ENCODE data around the gene ABCA13.

ABCA13 gene

DNA sequence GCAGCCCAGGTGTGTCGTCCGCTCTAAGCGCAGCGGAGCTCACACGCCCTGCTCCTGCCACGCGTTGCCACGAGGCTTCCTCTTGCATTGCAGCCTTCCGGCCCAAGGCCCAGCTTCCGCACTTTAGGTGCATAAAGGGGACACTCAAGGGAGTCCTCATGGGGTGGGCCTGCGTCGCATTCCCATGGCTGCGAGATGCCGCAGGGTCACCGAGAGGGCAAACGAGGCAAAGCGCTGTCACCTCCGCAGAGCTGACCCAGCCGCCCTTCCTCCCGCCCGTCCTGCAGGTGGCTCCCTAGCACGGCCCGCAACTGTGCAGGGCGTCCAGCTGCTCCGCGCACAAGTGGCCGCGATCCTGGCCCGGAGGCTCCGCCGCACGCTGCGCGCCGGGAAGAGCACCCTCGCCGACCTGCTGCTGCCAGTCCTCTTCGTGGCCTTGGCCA lies 283.5 kb downstream of the ABCA13 start:
- no peak for DNase-seq

DNA sequence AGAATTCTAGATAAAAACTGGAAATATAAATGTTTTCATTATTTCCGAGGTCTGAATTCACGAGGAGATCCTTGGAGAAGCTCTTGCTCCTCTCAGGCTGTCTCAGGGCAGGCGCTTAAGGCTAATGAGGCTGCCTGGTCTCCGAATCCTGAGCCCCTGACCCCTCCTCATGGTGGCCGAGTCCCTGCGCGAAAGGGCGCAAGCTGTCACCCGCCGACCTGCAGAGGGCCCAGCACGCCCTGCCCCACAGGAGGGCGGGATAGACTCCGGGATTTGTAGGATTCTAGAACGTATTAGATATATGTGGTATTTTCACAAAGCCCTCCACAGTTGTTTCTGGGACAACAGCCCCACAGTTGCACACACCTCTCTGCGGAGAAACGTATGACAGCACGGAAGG lies 284.1 kb downstream of the ABCA13 start:
- DNase-seq = no peak

DNA sequence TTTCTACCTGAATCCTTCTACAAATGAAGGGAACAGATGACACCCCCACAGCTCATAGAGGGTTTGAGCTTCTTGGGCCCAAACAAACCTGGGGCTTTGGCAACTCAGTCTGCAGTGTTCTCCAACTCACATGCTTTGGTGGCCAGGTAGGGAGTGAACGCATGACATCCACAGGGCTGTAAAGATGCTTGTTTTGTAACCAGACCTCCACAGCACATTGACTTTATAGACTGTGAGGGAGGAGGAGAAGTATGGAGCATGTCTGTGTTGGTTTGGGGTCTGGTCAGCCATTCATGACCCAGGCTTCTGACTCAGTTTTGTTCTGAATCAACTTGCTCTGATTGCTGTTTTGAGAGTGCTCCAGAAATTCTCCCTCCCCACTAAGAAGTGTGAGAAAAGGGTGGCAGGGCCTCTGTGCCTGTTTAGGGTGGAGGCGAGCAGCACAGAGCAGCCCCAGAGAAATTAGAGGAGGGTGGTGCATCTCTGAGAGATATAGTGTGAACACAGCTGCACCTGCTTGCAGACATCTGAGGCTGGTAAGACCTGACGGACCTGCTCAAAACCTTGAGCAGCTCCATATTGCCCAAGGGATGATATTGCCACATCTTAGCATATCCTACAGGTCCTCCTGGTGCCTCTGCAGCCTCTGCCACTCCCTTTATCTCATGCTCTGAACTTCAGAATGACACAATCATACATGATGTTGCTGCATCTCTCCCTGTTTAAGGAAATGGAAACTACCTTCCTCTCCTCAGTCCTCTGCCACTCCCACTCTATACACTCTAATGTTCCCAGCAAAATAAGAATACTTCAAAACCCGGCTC lies 287.7 kb downstream of the ABCA13 start:
- no peak for DNase-seq

DNA sequence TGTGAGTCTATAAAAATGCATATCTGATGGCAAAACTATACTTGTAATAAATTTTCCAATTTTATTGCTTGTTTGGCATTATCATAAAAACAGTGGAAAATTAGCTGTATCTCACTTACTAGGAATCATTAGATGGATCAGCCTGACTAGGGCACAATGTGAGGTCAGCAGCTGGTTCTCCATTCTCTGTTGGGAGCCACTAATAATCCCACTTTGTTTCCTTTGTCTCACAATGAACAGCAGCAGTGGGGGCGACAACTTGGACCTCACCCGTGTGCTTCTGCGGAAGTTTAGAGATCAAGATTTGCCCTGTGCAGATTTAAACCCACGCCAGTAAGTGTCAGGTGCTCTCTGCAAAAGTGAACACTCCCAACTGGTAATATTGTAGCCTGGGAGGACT lies 295.5 kb downstream of the ABCA13 start:
- no peak for DNase-seq

DNA sequence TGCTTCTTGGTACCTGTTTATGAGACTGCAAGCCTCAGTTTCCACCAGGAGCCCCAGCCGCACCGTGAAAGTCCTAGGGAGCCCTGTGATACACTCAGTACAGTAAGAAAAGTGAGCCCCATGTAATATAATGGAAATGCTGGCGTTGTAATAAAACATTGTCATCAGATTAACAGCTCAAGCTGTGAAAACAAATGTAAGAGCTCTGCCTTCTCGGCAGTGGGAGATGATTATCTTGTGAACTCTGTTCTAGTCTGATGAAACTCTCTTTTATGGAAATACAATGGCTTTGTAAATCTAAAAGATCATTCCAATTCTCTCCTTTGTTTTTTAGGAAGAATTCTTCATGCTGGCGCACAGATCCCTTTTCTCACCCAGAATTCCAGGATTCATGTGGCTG lies 299.9 kb downstream of the ABCA13 start:
- DNase-seq = no peak

DNA sequence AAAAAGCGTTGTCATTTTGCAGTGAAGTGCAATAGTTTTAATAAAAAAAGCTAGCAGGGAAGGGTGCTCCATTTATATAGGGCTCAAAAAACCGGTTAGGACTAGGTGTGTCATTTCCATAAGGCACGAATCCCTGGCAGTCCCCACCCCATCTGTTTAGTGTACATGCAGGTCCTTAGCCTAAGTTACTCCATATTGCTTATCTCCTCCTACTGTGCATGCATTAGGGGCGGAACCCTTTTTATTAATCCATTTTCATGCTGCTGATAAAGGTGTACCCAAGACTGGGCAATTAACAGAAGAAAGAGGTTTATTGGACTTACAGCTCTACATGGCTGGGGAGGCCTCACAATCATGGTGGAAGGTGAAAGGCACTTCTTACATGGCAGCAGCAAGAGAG lies 301.4 kb downstream of the ABCA13 start:
- DNase-seq = no peak

DNA sequence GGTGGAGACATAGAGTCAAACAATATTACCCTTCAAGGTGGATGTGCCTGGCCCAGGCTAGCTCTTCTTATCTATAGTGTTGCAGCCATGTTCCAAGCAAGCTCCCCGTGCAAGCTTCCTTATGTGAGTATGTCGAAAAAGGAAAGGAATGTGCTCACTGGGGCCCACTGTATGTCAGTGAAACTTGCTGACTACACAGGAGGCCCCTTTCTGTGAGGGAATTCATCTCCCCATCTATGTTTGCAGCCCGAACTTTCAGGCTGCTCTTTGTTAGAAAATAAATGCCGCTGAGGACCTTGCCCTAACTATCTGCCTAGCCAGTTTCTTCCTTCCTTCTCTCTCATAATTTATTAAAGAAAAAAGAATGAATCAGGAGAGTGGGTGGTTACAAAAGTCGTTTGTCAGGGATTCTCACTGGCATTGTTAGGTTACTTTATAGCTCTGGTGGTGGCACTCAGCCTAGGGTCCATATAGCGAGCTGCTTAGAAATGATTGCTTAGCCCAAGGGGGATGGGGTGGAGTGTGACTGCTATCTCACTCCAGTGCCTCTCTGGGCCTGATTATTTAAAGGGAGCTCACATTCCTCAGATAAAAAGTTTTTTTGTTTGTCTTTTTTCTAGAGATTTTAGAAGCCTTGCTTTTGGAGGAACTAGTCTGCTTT lies 302.1 kb downstream of the ABCA13 start:
- DNase-seq = no peak

DNA sequence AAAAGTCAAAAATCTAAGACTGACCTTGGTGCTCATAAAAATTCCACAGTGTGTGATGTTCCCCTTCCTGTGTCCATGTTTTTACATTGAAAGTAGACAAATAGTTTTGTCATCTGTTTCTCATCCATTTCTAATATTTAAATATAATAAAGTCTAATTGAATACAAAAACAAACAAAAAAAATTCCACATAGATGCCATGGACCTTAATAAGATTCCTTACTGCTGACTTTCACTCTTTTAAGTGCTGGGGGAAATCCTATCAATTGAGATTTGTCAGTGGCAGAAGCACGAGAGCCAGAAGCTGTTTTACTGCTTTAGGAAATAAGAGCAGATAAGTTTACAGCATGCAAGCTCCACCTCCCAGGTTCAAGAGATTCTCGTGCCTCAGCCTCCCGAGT lies 310.0 kb downstream of the ABCA13 start:
- DNase-seq = no peak

DNA sequence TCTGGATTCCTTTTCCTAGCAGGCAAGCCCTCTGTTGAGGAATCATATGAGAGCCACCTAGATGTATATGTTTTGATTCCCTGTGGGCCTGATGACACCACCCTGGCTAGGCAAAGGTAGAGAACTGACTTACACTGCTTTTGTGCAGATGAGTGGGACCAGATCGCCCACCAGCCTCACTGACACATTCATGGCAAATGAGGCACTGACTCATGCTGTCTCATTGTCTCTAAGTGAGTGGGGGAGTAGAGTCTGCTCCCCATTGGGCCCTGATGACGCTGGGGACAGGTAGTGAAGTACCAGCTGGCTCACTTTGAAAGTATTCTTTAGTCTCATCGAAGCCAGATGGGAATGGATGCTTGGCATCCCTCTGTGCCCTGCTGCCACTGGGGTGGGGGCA lies 326.3 kb downstream of the ABCA13 start:
- no peak for DNase-seq

DNA sequence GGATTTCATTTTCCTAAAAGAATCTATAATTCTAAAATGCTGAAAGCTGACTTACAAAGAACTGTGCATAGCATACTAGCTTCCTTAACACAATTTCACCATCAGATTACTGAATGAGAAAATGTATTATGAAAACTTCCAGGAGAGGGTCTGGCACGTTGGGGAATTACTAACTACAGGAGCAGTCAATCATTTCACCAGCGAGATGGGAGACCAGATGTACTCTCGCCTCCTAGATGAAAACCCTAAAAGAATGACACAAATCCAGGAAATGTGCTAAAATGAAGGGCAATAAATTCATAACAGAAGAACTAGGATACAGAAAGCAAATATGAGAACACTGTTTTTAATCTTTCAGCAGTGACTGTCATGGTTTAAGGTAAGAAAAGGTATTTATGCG lies 330.8 kb downstream of the ABCA13 start:
- no peak for DNase-seq

DNA sequence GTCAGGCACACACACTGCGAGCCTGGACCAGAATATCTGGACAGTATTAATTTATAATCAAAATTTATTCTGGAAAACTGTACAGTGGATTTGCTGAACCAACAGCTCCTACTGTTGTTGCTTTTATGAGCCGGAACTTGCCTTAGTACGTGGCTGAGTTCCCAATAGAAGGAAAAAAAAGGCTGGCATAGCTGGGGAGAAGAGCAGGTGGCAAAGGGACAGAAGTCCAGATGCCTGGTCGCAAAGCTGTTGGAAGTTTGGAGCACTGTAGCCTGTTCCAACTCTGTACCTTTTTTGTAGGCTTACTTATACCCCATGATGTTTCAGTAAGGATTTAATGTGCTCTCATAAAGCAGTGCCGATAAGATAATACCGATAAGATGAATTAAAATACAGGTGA lies 333.8 kb downstream of the ABCA13 start:
- no peak for DNase-seq

DNA sequence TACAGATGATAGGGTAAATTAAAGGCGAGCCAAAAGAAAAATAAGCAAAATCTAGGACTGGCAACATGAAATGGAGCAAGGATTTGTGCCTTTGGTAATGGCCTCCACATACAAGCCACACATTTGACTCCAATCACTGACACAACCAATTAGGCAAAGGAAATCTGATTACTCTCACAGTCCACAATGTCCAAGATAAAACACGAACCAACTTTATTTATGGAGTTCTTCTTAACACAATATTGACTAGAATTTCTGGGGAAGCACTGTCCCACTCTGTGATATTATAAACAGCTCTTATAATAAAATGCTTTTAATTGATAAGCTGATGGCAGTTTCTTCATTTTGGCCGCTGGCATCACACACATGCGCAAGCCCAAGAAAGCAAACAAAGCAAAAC lies 334.2 kb downstream of the ABCA13 start:
- no peak for DNase-seq

DNA sequence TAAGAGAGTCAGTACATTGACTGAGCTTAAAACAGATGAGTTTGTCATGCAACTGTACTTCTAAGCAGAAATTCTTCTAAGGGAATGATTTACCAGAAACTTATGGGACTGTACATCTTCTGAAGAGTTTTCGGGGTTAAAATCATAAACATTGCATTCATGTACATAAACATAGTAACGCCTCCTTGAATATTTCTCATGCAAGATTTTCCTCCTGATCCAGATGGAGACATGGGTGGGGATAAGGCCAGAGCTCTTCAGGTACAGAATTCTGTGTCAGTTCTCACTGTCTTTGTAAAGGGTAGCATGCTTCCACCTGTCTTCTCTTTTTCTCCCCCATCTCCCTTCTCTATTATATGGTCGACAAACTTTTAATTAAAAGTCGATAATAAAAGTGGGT lies 335.3 kb downstream of the ABCA13 start:
- no peak for DNase-seq

DNA sequence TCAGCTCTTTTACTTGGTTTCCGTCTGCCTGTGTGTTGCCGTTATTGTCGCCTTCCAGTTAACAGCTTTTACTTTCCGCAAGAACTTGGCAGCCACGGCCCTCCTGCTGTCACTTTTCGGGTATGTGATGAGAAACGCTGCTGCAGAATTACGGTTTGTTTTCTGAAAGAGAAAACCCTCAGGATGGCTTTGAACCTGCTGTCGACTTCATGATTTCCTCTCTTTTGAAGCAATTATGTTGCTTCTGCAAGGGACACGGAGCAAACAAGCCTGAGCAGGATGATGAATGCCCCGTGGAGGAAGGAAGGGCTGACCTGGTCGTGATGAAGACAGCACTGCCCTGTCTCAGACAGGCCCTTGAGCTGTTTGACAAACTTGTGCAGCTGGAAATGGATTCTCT lies 339.8 kb downstream of the ABCA13 start:
- no peak for DNase-seq

DNA sequence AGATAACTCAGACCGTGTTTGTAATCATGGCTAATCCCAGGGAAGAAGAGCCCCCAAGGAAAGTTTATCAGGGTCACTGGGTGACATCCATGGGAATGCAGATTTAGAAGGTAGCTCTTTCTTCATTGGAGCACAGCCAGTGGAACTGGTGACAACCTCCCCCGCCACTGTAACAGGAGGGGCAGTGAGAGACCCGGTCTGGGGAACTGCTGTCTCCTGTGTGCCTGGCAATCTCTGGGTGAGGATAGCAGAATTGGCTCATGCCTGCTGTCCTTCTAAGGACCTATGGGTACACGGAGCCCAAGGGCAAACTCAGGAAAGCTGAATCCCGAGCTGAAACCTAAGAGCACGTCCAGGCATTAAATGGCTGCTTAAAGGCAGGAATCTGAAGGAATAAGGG lies 341.6 kb downstream of the ABCA13 start:
- DNase-seq = no peak

DNA sequence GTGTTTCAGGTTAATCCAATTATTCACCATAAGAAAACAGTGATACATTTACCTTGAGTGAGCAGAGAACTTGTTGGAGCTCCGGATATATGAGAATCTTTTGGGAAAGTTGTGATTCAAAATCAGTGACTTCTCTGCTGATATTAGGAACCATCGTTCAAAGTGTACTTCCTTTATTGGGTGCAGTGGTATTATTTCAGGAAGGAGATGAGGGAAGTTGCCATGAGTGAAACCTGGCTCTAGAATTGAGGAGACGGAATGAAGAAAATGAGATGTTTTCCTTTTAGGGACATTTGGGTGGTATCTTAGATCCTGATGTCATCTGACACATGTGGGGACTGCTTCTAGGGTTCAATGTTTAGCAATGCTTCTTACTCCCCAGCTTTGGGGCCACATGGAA lies 343.9 kb downstream of the ABCA13 start:
- no peak for DNase-seq

DNA sequence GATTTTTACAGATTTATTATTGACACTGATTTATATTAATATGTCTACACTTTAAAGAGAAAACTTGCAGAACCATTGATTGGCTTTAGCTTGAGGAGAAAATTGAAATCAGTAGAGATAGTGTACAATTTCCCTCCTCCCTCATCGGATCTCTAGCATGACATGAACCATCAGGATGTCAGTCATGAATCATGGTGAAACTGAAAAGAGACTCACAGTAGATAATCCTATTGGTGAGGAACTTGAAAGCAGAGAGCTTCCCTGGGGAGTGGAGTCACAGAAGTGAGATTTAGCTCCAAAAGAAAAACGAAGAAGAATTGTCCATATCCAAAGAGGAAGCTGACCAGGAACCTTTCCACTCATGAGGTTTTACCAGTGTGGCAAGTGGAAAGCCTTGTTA lies 346.8 kb downstream of the ABCA13 start:
- DNase-seq = no peak

DNA sequence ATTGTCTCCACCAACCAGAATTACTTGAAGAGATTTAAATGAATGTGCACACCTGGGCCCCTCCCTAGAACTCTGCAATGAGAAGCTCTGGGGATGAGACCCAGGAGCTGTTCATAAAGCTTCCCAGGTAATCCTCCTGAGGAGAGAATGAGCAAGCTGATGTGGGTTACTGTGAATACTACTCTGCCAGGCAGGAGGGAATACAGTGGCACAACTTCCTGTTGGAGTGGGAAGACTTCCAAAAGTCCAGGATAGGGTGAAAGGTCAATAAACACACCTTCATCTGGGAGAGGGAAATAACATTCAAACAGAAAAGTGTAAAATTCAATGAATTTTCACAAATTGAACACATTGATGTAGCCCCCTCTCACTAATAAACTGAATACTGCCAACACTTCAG lies 351.4 kb downstream of the ABCA13 start:
- no peak for DNase-seq

DNA sequence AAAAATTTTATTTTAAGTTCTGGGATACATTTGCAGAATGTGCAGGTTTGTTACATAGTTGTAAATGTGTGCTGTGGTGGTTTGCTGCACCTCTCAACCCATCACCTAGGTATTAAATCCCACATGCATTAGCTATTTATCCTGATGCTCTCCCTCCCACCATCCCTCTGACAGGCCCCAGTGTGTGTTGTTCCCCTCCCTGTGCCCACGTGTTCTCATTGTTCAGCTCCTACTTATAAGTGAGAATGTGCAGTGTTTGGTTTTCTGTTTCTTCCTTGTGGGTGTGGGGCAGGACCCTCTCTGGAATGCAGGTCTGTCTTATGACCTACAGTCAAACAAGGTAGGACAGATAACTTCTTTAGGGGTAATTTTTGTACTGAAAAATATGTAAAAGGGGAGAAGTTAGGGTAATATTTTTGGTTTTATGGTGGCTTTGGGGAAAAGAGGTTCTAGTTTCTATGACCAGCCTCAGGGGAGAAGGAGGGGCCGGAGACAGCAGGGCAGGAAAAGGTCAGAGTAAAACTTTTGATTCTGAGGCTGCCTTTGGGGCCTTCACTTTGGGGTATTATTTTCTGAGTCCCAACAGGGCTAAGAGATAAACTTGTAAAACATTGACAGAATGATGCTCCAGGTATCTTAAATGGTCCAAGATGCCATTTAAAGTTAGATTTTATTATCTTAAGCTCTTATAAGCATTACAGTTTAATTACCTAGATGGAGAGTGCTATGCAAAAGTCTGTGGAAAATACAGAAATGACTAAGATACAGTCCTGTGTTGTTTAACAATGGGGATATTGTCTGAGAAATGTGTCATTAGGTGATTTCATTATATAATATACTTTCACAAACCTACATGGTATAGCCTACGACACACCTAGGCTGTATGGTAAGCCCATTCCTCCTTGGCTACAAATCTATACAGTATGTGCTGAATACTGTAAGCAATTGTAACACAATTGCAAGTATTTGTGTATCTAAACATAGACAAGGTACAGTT lies 354.8 kb downstream of the ABCA13 start:
- no peak for DNase-seq

DNA sequence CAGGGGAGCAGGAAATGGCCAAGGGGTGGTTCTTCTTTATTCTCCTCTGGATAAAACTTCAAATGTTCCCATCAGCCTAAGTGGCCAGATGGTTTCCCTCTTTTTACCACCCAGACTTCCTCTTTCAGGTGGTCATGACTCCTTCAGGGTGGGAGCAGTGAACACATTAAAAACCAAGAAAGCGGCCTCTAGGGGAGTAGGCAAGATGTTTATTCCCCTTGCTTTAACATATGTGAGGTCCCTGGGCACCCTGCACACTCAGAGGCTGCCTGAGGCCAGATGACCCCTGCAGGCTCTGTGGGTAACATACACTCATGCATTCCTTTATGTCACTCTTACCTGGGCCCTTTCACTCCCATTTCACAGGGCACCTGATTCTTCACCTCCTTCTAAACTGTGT lies 357.4 kb downstream of the ABCA13 start:
- DNase-seq = no peak

DNA sequence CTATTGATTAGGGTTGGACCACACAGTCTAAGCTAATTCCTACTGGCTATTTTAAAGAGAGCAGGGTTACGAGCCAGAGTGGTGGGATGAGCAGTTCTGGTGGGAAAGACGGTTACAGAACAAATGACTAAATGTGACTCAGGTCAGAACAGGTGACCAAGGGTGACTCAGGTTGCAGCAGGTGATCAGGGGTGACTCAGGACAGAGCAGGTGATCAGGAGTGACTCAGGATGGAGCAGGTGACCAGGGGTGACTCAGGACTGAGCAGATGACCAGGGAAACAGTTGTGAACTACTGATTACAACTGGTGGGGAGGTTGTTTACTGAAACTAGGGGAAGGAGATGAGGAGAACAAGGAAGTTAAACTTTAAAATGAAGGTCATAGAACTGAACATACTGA lies 366.3 kb downstream of the ABCA13 start:
- no peak for DNase-seq

DNA sequence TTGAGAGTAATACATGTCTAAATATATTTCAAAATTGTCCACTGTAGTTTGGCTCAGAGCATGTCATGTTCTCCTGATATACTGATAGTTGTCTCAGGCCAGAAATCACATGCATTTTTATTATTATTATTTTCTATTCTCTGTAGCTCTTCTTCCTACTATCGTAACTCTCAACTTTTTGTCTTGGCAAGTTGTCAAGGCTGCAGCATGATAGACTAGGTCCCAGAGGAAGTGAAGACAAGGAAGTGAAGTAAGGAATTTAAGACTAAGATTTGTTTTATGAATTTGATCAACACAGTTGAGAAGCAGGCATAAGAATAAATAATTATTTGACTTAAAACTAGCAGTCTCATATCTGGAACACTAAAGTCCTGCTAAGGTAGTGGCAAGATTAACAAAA lies 369.5 kb downstream of the ABCA13 start:
- no peak for DNase-seq

DNA sequence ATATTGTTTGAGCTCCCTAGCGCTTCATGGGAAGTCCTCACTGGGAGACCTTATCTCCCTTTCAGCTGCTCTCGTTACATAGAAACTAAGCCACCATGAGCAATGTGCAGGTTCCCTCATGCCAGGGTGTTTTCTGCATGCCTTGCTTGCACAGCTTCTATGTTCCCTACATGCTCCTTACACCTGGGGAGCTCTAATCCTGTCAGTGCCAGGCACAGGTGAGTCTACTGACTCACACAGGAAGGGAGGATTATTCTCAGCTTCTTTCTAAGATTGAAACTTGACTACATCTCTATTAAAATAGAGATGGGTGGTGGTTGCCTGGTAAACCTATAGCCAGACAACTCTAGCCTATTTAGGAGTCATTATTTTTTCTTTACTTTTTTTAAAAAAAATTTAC lies 377.4 kb downstream of the ABCA13 start:
- DNase-seq = no peak

DNA sequence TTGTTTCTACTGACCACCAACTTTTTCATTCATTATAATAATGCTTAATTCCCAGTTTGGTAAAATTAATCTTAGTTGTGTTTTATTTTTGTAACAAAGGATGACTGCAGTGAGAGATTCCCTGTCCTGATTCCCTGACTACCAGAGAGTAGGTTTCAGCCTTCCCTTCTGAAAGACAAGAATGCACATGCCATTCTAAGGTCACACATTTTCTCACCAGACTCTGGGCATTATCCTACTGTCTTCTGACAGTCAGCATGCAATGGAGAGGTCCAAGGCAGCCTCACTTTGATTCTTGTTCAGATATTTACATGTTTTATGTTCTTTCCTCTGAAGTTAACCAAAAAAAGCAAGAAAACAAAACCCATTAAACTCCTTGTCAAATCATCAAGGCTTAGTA lies 380.4 kb downstream of the ABCA13 start:
- no peak for DNase-seq

All from NCI-H2081 treated with DMSO at 0.1 percent for 48 hours (cell line).